Adrenal gland (tissue), 5 donors: ENCODE measurements around the gene INMT.

ENCODE experiments used
- POLR2A ChIP-seq, 2 donors: fragments of 450-650 bp; IDR thresholded peaks; one replicate each; pipeline ENCODE4 v1.6.1; 2017; ENCODE audit warnings: antibody characterized with exemption in 2 of 2, mild to moderate bottlenecking in 2 of 2, moderate library complexity in 1 of 2
- TF ChIP-seq, protein P1 (sequence below), 6 experiments: fragments of 450-650 bp in 4 of 6; fragments of 200-600 bp in 2 of 6; sonication (generic) in 1 of 6; IDR thresholded peaks; 1 replicate in 5 of 6; 2 replicates in 1 of 6; pipeline versions ENCODE4 v1.5.1 to v1.8.0; 2016 to 2021; ENCODE audit warnings: antibody characterized with exemption in 6 of 6, mild to moderate bottlenecking in 2 of 6, moderate library complexity in 1 of 6
- donor health status: DM: no; HTN: no; CAD: no.

- TF ChIP-seq, protein P1, sequence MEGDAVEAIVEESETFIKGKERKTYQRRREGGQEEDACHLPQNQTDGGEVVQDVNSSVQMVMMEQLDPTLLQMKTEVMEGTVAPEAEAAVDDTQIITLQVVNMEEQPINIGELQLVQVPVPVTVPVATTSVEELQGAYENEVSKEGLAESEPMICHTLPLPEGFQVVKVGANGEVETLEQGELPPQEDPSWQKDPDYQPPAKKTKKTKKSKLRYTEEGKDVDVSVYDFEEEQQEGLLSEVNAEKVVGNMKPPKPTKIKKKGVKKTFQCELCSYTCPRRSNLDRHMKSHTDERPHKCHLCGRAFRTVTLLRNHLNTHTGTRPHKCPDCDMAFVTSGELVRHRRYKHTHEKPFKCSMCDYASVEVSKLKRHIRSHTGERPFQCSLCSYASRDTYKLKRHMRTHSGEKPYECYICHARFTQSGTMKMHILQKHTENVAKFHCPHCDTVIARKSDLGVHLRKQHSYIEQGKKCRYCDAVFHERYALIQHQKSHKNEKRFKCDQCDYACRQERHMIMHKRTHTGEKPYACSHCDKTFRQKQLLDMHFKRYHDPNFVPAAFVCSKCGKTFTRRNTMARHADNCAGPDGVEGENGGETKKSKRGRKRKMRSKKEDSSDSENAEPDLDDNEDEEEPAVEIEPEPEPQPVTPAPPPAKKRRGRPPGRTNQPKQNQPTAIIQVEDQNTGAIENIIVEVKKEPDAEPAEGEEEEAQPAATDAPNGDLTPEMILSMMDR (IDR thresholded peaks at IDR 0.05): no peak
- no peak for TF ChIP-seq POLR2A (IDR thresholded peaks at IDR 0.05)
Observed at GRCh38 chr7:30778255-30779025, 26.5 kb downstream of the INMT start.
